SK-N-SH treated with all-trans-retinoic acid at 6 μM for 48 hours (cell line): ENCODE measurements around the gene LRRK1.

ENCODE experiments used
- CREB5 ChIP-seq: fragments of 250-450 bp; sonication (Bioruptor Pico); IDR thresholded peaks from 2 replicates; pipeline ENCODE4 v1.5.1; 2020; ENCODE audit warnings: low read depth, mild to moderate bottlenecking, moderate library complexity
- CSRNP3 ChIP-seq: fragments of 250-450 bp; sonication (Bioruptor Pico); IDR thresholded peaks from 2 replicates; pipeline ENCODE4 v1.5.1; 2021; ENCODE audit warnings: mild to moderate bottlenecking, moderate library complexity
- OSR1 ChIP-seq: fragments of 250-450 bp; sonication (Bioruptor Pico); IDR thresholded peaks from 2 replicates; pipeline ENCODE4 v1.8.0; 2022; ENCODE audit warnings: moderate library complexity, mild to moderate bottlenecking, inconsistent platforms
- PATZ1 ChIP-seq: fragments of 250-450 bp; sonication (Bioruptor Pico); IDR thresholded peaks from 2 replicates; pipeline ENCODE4 v1.8.0; 2020; ENCODE audit warnings: mild to moderate bottlenecking, moderate library complexity, borderline replicate concordance
- POU6F1 ChIP-seq: fragments of 250-450 bp; sonication (Bioruptor Pico); IDR thresholded peaks from 2 replicates; pipeline ENCODE4 v1.8.0; 2021; ENCODE audit warnings: low read depth, mild to moderate bottlenecking, moderate library complexity, borderline replicate concordance
- PPARA ChIP-seq: fragments of 250-450 bp; sonication (Bioruptor Pico); IDR thresholded peaks from 2 replicates; pipeline ENCODE4 v1.5.0; 2020; ENCODE audit warnings: mild to moderate bottlenecking, borderline replicate concordance
- ZC3H10 ChIP-seq: fragments of 250-450 bp; sonication (Bioruptor Pico); IDR thresholded peaks from 2 replicates; pipeline ENCODE4 v1.5.1; 2021; ENCODE audit warnings: mild to moderate bottlenecking, moderate library complexity
- ZFP3 ChIP-seq: fragments of 250-450 bp; sonication (Bioruptor Pico); IDR thresholded peaks from 2 replicates; pipeline ENCODE4 v1.5.0; 2020; ENCODE audit warnings: mild to moderate bottlenecking, moderate library complexity

GRCh38 chr15:101115393-101115785 is 196.2 kb downstream of the LRRK1 start:
- TF ChIP-seq POU6F1 (CRISPR knock-in tag), result no peak
- no peak for TF ChIP-seq CREB5 (CRISPR knock-in tag)
- TF ChIP-seq ZFP3 (CRISPR knock-in tag), result no peak
- TF ChIP-seq PPARA (CRISPR knock-in tag), result no peak
- TF ChIP-seq OSR1, result no peak
- no peak for TF ChIP-seq CSRNP3 (CRISPR knock-in tag)
- TF ChIP-seq ZC3H10 (CRISPR knock-in tag), result no peak
- TF ChIP-seq PATZ1 (CRISPR knock-in tag), result no peak
